MM.1S (cell line): ENCODE data around the gene ANTXR1.

Experiments used
- EZH2phosphoT487 ChIP-seq: fragments of 300-600 bp; sonication (generic); IDR thresholded peaks from 2 replicates; pipeline ENCODE4 v1.6.1; 2018; ENCODE audit warnings: antibody characterized with exemption, low read length
- TF ChIP-seq, protein P1 (sequence below): fragments of 300-600 bp; sonication (generic); IDR thresholded peaks from 2 replicates; pipeline ENCODE4 v1.5.1; 2016; ENCODE audit warnings: antibody characterized with exemption, low read length, mixed read lengths

DNA sequence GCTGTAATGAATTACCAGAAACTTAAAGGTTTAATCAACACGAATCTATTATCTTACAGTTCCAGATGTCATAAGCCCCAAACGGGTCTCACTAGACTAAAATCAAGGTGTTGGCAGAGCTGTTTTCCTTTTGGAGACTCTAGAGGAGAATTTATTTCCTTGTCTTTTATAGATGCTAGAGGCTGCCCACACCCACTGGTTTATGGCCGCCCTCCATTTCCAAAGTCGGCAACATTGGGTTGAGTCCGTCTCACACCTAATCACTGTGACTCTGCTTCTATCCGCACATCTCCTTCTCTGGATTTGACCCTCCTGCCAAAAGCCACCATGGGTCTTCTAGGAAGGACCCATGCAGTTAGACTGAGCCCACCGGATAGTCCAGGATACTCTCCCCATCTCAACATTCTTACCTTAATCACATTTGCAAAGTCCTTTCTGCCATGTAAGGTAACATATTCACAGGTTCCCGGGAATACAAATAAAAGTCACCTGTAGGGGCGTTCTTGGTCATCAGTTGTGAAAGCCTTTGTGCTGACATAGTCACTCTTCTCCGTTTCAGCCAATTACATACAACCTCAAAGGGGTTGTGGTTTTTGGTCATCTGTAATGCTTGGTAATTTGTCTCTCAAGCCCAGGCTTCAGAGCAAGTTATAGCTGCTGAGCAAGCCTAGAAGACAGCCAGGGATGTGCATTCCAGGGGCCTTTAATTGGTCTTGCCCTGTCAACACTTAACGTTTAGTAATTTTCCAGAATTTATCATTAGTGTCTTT is 179.4 kb downstream of the ANTXR1 start:
- TF ChIP-seq, protein P1, sequence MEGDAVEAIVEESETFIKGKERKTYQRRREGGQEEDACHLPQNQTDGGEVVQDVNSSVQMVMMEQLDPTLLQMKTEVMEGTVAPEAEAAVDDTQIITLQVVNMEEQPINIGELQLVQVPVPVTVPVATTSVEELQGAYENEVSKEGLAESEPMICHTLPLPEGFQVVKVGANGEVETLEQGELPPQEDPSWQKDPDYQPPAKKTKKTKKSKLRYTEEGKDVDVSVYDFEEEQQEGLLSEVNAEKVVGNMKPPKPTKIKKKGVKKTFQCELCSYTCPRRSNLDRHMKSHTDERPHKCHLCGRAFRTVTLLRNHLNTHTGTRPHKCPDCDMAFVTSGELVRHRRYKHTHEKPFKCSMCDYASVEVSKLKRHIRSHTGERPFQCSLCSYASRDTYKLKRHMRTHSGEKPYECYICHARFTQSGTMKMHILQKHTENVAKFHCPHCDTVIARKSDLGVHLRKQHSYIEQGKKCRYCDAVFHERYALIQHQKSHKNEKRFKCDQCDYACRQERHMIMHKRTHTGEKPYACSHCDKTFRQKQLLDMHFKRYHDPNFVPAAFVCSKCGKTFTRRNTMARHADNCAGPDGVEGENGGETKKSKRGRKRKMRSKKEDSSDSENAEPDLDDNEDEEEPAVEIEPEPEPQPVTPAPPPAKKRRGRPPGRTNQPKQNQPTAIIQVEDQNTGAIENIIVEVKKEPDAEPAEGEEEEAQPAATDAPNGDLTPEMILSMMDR, result no peak
- no peak for TF ChIP-seq EZH2phosphoT487
